Neural cell (in vitro differentiated cells): ENCODE data around the gene TYROBP. TPM values are rescaled to one million over a fixed set of nuclear protein-coding genes. Genes with fewer than 3 reads are reported as not detected.

Experiments used
- H2AFZ ChIP-seq: fragments of 200-600, 300-800 bp; sonication (generic), shearing (Covaris generic); 2 replicates; pipeline ENCODE4 v1.6.0; 2014; ENCODE audit warnings: low read depth, mild to moderate bottlenecking, antibody characterized with exemption, low read length, moderate library complexity
- H3F3A ChIP-seq: fragments of 200-600 bp; shearing (Covaris generic); 2 replicates; pipeline ENCODE4 v1.6.1; 2016; ENCODE audit warnings: mild to moderate bottlenecking, moderate library complexity, mixed read lengths, antibody characterized with exemption, low read length; ENCODE audit not compliant: insufficient read depth, poor library complexity, severe bottlenecking
- H3K27ac ChIP-seq: fragments of 200-600, 300-800 bp; sonication (generic), shearing (Covaris generic); 2 replicates; pipeline ENCODE4 v1.5.1; 2014; ENCODE audit warnings: mild to moderate bottlenecking, low read length, moderate library complexity
- H3K27me3 ChIP-seq: fragments of 300-800, 200-600 bp; sonication (generic), shearing (Covaris generic); 2 replicates; pipeline ENCODE4 v1.6.0; 2014; ENCODE audit warnings: mild to moderate bottlenecking, low read depth, low read length, moderate library complexity; ENCODE audit not compliant: insufficient read depth
- H3K36me3 ChIP-seq: fragments of 300-800, 200-600 bp; sonication (generic), shearing (Covaris generic); 2 replicates; pipeline ENCODE4 v1.5.1; 2014; ENCODE audit warnings: mild to moderate bottlenecking, antibody characterized with exemption, low read length, moderate library complexity; ENCODE audit not compliant: insufficient read depth
- H3K4me2 ChIP-seq: fragments of 300-800, 200-600 bp; sonication (generic), shearing (Covaris generic); 2 replicates; pipeline ENCODE4 v1.6.0; 2014; ENCODE audit warnings: mild to moderate bottlenecking, low read length
- H3K4me3 ChIP-seq: fragments of 300-800, 200-600 bp; sonication (generic), shearing (Covaris generic); 2 replicates; pipeline ENCODE4 v1.5.1; 2014; ENCODE audit warnings: mild to moderate bottlenecking, low read length, moderate library complexity
- H3K79me2 ChIP-seq: fragments of 200-600 bp; shearing (Covaris generic); replicated peaks from 2 replicates; pipeline ENCODE4 v1.6.0; 2014; ENCODE audit warnings: mild to moderate bottlenecking, low read length, moderate library complexity; ENCODE audit not compliant: insufficient read depth
- H3K9ac ChIP-seq: fragments of 300-800, 200-600 bp; sonication (generic), shearing (Covaris generic); 2 replicates; pipeline ENCODE4 v1.6.1; 2016; ENCODE audit warnings: mild to moderate bottlenecking, low read length, mixed read lengths
- H3K9me2 ChIP-seq: fragments of 200-600 bp; shearing (Covaris generic); 2 replicates; pipeline ENCODE4 v1.6.1; 2016; ENCODE audit warnings: mild to moderate bottlenecking, low read length, mixed read lengths; ENCODE audit not compliant: insufficient read depth
- H3K9me3 ChIP-seq: fragments of 200-600, 300-800 bp; sonication (generic), shearing (Covaris generic); 2 replicates; pipeline ENCODE4 v1.6.1; 2016; ENCODE audit warnings: mild to moderate bottlenecking, mixed run types, low read length, moderate library complexity, mixed read lengths
- H4K20me1 ChIP-seq: fragments of 200-600 bp; shearing (Covaris generic); 2 replicates; pipeline ENCODE4 v1.6.1; 2016; ENCODE audit warnings: mild to moderate bottlenecking, mixed run types; ENCODE audit not compliant: insufficient read depth
- EP300 ChIP-seq: fragments of 450-650 bp; conservative IDR thresholded peaks from 2 replicates; pipeline ENCODE4 v1.6.1; 2014; ENCODE audit warnings: antibody characterized with exemption, mild to moderate bottlenecking, moderate library complexity; ENCODE audit not compliant: poor library complexity, severe bottlenecking
- EZH2 ChIP-seq: fragments of 200-600, 300-800 bp; shearing (Covaris generic), sonication (generic); IDR thresholded peaks from 2 replicates; pipeline ENCODE4 v1.6.1; 2014; ENCODE audit warnings: antibody characterized with exemption, low read length, borderline replicate concordance, mild to moderate bottlenecking; ENCODE audit not compliant: insufficient read depth, poor library complexity, severe bottlenecking
- MXI1 ChIP-seq: fragments of 450-650 bp; conservative IDR thresholded peaks from 2 replicates; pipeline ENCODE4 v1.6.1; 2014; ENCODE audit warnings: antibody characterized with exemption, mild to moderate bottlenecking; ENCODE audit not compliant: poor library complexity, severe bottlenecking
- POLR2AphosphoS5 ChIP-seq: IDR thresholded peaks from 2 replicates; pipeline ENCODE4 v1.6.1; 2012
- RAD21 ChIP-seq: fragments of 450-650 bp; conservative IDR thresholded peaks from 2 replicates; pipeline ENCODE4 v1.6.1; 2014; ENCODE audit warnings: antibody characterized with exemption, mild to moderate bottlenecking, moderate library complexity
- SMC3 ChIP-seq: fragments of 450-650 bp; conservative IDR thresholded peaks from 2 replicates; pipeline ENCODE4 v1.6.1; 2014; ENCODE audit warnings: antibody characterized with exemption, mild to moderate bottlenecking, moderate library complexity; ENCODE audit not compliant: poor library complexity
- TAF1 ChIP-seq: IDR thresholded peaks from 2 replicates; pipeline ENCODE4 v1.6.1; 2012; ENCODE audit warnings: low read depth
- polyA plus RNA-seq: library from polyadenylated mRNA; depleted of rRNA; stranded (reverse); fragments of >200 nt; gene quantifications from 2 replicates; pipeline ENCODE4 v1.2.3, GENCODE V29; 2014
- TF ChIP-seq, protein P1 (sequence below): fragments of 450-650 bp; IDR thresholded peaks from 2 replicates; pipeline ENCODE4 v1.5.1; 2014; ENCODE audit warnings: antibody characterized with exemption, mild to moderate bottlenecking, moderate library complexity; ENCODE audit not compliant: poor library complexity, severe bottlenecking
- TF ChIP-seq, protein P2 (sequence below): IDR thresholded peaks from 2 replicates; pipeline ENCODE4 v1.6.1; 2012; ENCODE audit warnings: borderline replicate concordance

TYROBP gene
- polyA plus RNA-seq, 1 donor from 2014 or later: not detected

DNA sequence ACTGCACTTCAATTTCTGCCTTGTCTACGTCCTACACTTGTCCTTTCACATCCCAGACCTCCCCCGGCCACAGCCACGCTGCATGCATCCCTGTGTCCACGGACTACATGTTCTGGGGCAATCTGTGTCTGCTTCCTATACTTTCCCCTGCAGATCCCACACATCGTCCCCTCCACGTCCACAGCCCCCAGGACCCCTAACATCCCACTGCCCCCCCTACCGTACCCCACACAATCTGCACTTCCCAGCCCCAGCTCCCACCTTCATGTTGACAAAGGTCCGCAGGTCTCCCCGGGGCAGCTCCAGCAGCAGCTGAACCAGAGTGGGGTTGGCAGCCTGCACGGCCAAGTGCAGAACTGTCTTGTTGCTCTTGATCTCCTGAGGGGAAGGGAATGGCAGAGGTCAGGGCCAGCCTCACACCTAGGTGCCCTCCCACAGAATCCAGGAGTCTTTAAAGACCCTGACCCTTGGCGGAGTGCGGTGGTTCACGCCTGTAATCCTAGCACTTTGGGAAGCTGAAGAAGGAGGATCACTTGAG lies 17.9 kb downstream of the TYROBP start:
- Histone ChIP-seq H3K9me2 (no peaks in the 10 kb centered on the region), H3K4me2 (no peak overlapping the region), H3K36me3 (peaks cover 3% of the 10 kb centered on the region), H3K27me3 (no peaks in the 10 kb centered on the region), H2AFZ (no peak overlapping the region), H3K9me3 (no peaks in the 10 kb centered on the region), H3K79me2 (no peaks in the 10 kb centered on the region), H3K4me3 (no peak overlapping the region), H3K27ac (no peak overlapping the region), H3F3A (no peaks in the 10 kb centered on the region), H4K20me1 (no peaks in the 10 kb centered on the region), H3K9ac (no peak overlapping the region)
- TF ChIP-seq SMC3 (no peak), RAD21 (no peak), EZH2 (no peak), MXI1 (no peak), EP300 (no peak), POLR2AphosphoS5 (no peak), TAF1 (no peak)
- TF ChIP-seq, protein P1, sequence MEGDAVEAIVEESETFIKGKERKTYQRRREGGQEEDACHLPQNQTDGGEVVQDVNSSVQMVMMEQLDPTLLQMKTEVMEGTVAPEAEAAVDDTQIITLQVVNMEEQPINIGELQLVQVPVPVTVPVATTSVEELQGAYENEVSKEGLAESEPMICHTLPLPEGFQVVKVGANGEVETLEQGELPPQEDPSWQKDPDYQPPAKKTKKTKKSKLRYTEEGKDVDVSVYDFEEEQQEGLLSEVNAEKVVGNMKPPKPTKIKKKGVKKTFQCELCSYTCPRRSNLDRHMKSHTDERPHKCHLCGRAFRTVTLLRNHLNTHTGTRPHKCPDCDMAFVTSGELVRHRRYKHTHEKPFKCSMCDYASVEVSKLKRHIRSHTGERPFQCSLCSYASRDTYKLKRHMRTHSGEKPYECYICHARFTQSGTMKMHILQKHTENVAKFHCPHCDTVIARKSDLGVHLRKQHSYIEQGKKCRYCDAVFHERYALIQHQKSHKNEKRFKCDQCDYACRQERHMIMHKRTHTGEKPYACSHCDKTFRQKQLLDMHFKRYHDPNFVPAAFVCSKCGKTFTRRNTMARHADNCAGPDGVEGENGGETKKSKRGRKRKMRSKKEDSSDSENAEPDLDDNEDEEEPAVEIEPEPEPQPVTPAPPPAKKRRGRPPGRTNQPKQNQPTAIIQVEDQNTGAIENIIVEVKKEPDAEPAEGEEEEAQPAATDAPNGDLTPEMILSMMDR: no peak
- TF ChIP-seq, protein P2, sequence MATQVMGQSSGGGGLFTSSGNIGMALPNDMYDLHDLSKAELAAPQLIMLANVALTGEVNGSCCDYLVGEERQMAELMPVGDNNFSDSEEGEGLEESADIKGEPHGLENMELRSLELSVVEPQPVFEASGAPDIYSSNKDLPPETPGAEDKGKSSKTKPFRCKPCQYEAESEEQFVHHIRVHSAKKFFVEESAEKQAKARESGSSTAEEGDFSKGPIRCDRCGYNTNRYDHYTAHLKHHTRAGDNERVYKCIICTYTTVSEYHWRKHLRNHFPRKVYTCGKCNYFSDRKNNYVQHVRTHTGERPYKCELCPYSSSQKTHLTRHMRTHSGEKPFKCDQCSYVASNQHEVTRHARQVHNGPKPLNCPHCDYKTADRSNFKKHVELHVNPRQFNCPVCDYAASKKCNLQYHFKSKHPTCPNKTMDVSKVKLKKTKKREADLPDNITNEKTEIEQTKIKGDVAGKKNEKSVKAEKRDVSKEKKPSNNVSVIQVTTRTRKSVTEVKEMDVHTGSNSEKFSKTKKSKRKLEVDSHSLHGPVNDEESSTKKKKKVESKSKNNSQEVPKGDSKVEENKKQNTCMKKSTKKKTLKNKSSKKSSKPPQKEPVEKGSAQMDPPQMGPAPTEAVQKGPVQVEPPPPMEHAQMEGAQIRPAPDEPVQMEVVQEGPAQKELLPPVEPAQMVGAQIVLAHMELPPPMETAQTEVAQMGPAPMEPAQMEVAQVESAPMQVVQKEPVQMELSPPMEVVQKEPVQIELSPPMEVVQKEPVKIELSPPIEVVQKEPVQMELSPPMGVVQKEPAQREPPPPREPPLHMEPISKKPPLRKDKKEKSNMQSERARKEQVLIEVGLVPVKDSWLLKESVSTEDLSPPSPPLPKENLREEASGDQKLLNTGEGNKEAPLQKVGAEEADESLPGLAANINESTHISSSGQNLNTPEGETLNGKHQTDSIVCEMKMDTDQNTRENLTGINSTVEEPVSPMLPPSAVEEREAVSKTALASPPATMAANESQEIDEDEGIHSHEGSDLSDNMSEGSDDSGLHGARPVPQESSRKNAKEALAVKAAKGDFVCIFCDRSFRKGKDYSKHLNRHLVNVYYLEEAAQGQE: no peak

DNA sequence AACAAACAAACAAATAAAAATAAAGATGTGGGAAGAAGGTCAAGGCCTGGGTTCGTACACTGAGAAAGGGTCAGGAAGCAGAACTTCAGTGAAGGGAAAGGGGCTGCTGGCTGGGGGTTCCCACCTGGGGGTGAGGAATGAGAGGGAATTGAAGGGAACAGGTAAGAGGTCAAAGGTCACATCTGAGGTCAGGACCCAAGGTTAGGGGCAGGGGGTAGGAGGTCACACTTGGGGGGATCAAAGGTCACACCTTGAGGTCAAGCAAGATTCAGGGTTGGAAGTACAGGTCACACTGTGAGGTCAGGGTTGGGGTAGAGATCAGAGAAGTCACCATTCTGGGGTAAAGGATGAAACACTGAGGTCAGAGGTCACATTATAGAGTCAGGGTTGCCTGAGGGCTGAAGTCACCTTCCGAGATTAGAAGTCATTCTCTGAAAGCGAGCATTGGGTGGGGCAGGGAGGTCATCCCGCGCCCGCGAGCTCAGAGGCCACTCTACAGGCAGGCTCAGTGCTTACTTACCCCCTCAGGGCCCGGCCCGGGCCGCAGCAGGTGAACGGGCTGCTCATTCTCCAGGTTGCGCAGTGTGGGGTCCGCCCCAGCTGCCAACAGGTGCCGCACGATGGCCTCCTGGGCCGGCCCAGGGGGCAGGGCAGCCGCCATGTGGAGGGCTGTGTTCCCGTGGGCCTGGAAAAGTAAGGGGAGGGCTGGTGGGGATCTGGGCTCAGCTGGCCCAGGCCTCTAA lies 18.6 kb downstream of the TYROBP start:
- Histone ChIP-seq H3K9ac (no peak overlapping the region), H2AFZ (no peak overlapping the region), H3K36me3 (peaks cover 3% of the 10 kb centered on the region), H3K4me2 (no peak overlapping the region), H3K9me2 (no peaks in the 10 kb centered on the region), H3K4me3 (no peak overlapping the region), H3K27ac (no peak overlapping the region), H4K20me1 (no peaks in the 10 kb centered on the region), H3K79me2 (no peaks in the 10 kb centered on the region), H3K27me3 (no peaks in the 10 kb centered on the region), H3F3A (no peaks in the 10 kb centered on the region), H3K9me3 (no peaks in the 10 kb centered on the region)
- TF ChIP-seq, protein P1: no peak
- no peak for TF ChIP-seq TAF1
- no peak for TF ChIP-seq EP300
